Tibial nerve (tissue), 4 donors: ENCODE measurements around the gene QRSL1.

Experiments
- EP300 ChIP-seq, 2 donors: sonication (generic); formaldehyde crosslinking; IDR thresholded peaks; one replicate each; pipeline ENCODE4 v1.6.1; 2017; ENCODE audit warnings: antibody characterized with exemption in 2 of 2, mild to moderate bottlenecking in 1 of 2
- POLR2A ChIP-seq, 2 donors: fragments of 450-650 bp; IDR thresholded peaks; one replicate each; pipeline ENCODE4 v1.6.1; 2017; ENCODE audit warnings: antibody characterized with exemption in 2 of 2, mild to moderate bottlenecking in 2 of 2, moderate library complexity in 2 of 2
- TF ChIP-seq, protein P1 (sequence below), 5 experiments: fragments of 200-600 bp in 3 of 5; fragments of 450-650 bp in 2 of 5; sonication (generic) in 3 of 5; IDR thresholded peaks; one replicate each; pipeline ENCODE4 v1.5.1; 2016 to 2019; ENCODE audit warnings: antibody characterized with exemption in 5 of 5, mild to moderate bottlenecking in 3 of 5, moderate library complexity in 2 of 5

GRCh38 chr6:106688177-106688951, 59.0 kb downstream of the QRSL1 start:
- no peak for TF ChIP-seq POLR2A (IDR thresholded peaks at IDR 0.05)
- TF ChIP-seq, protein P1, sequence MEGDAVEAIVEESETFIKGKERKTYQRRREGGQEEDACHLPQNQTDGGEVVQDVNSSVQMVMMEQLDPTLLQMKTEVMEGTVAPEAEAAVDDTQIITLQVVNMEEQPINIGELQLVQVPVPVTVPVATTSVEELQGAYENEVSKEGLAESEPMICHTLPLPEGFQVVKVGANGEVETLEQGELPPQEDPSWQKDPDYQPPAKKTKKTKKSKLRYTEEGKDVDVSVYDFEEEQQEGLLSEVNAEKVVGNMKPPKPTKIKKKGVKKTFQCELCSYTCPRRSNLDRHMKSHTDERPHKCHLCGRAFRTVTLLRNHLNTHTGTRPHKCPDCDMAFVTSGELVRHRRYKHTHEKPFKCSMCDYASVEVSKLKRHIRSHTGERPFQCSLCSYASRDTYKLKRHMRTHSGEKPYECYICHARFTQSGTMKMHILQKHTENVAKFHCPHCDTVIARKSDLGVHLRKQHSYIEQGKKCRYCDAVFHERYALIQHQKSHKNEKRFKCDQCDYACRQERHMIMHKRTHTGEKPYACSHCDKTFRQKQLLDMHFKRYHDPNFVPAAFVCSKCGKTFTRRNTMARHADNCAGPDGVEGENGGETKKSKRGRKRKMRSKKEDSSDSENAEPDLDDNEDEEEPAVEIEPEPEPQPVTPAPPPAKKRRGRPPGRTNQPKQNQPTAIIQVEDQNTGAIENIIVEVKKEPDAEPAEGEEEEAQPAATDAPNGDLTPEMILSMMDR (IDR thresholded peaks at IDR 0.05), result no peak
- no peak for TF ChIP-seq EP300 (IDR thresholded peaks at IDR 0.05)
